B cell (primary cell): ENCODE measurements around the gene FRAT2. TPM values are rescaled to one million over a fixed set of nuclear protein-coding genes. Genes with fewer than 3 reads are reported as not detected.

Source experiments
- polyA plus RNA-seq: library from polyadenylated mRNA; depleted of rRNA; stranded (reverse); fragments of >200 nt; gene quantifications from 2 replicates; pipeline ENCODE4 v1.2.3, GENCODE V29; 2012
- small RNA-seq: library from RNA; depleted of rRNA; stranded (forward); fragments of <200 nt; gene quantifications from one replicate; pipeline ENCODE3, GENCODE V24; 2012; ENCODE audit warnings: low replicate concordance, low read depth; ENCODE audit not compliant: insufficient read length
- total RNA-seq, 2 donors: library from RNA; stranded (reverse); fragments of 120-200 nt in 1 of 2; gene quantifications; 1 replicate in 1 of 2; 2 replicates in 1 of 2; pipeline versions ENCODE4 v1.2.3 to v1.2.4, GENCODE V29; 2013 to 2022

The FRAT2 gene
- total and polyA plus RNA-seq, 2 donors (not counting 1 experiment from before 2014, with no cell fraction given) = 4.9 to 30.2 TPM

Small RNA genes lying within 50 kb of the gene (small RNA-seq; reads per million reads assigned to genes)
- not detected for gene RF00017

Other genes with a start within 250 kb of the FRAT2 start
- 0.29 and 0.49 TPM in 2 replicates for gene SLIT1, start 148.8 kb downstream of the FRAT2 start, total RNA-seq
- gene SLIT1, start 148.8 kb downstream of the FRAT2 start, polyA plus RNA-seq = 0.15 and 0.65 TPM in 2 replicates
- gene ARHGAP19, start 42.1 kb downstream of the FRAT2 start, total RNA-seq = 21.7 and 22.5 TPM in 2 replicates
- 6.4 and 8.3 TPM in 2 replicates for gene ARHGAP19, start 42.1 kb downstream of the FRAT2 start, polyA plus RNA-seq
- gene FRAT1, start 15.5 kb downstream of the FRAT2 start, total RNA-seq = 25.3 and 27.8 TPM in 2 replicates
- 5.1 and 6.4 TPM in 2 replicates for gene FRAT1, start 15.5 kb downstream of the FRAT2 start, polyA plus RNA-seq
- gene RRP12, start 66.6 kb upstream of the FRAT2 start, total RNA-seq = 33.6 and 35.7 TPM in 2 replicates
- gene RRP12, start 66.6 kb upstream of the FRAT2 start, polyA plus RNA-seq = 19.3 and 22.8 TPM in 2 replicates
- 80.3 and 83.4 TPM in 2 replicates for gene PGAM1, start 91.5 kb upstream of the FRAT2 start, total RNA-seq
- gene PGAM1, start 91.5 kb upstream of the FRAT2 start, polyA plus RNA-seq = 28.8 and 48.7 TPM in 2 replicates
- gene EXOSC1, start 111.3 kb upstream of the FRAT2 start, total RNA-seq = 44.5 and 49.0 TPM in 2 replicates
- gene EXOSC1, start 111.3 kb upstream of the FRAT2 start, polyA plus RNA-seq = 26.4 and 32.2 TPM in 2 replicates
- 35.6 and 41.5 TPM in 2 replicates for gene ZDHHC16, start 111.4 kb upstream of the FRAT2 start, total RNA-seq
- 21.0 and 24.1 TPM in 2 replicates for gene ZDHHC16, start 111.4 kb upstream of the FRAT2 start, polyA plus RNA-seq
- 78.0 and 82.1 TPM in 2 replicates for gene MMS19, start 163.7 kb upstream of the FRAT2 start, total RNA-seq
- 102 TPM in 2 replicates for gene MMS19, start 163.7 kb upstream of the FRAT2 start, polyA plus RNA-seq
- 1.7 and 1.8 TPM in 2 replicates for gene UBTD1, start 164.2 kb upstream of the FRAT2 start, total RNA-seq
- 1.2 and 1.3 TPM in 2 replicates for gene UBTD1, start 164.2 kb upstream of the FRAT2 start, polyA plus RNA-seq
- gene ANKRD2, start 238.1 kb upstream of the FRAT2 start, total RNA-seq = not detected in 2 replicates
- not detected in 2 replicates for gene ANKRD2, start 238.1 kb upstream of the FRAT2 start, polyA plus RNA-seq
- not detected in 2 replicates for gene HOGA1, start 249.7 kb upstream of the FRAT2 start, total RNA-seq
- not detected in 2 replicates for gene HOGA1, start 249.7 kb upstream of the FRAT2 start, polyA plus RNA-seq